GM18499 (cell line): ENCODE measurements around the gene CROCC.
"Not testable (repeated sequence)": the region's sequence is repeated elsewhere in the genome, so short reads cannot be mapped to it uniquely, and the experiment has no call there.

ENCODE experiments used
- ATAC-seq: cut with Tn5 transposase; IDR thresholded peaks from one replicate; pipeline ENCODE4 v1.9.1; 2021; ENCODE audit warnings: moderate number of reproducible peaks; ENCODE audit not compliant: insufficient read depth, unreplicated experiment

CROCC gene, protein sequence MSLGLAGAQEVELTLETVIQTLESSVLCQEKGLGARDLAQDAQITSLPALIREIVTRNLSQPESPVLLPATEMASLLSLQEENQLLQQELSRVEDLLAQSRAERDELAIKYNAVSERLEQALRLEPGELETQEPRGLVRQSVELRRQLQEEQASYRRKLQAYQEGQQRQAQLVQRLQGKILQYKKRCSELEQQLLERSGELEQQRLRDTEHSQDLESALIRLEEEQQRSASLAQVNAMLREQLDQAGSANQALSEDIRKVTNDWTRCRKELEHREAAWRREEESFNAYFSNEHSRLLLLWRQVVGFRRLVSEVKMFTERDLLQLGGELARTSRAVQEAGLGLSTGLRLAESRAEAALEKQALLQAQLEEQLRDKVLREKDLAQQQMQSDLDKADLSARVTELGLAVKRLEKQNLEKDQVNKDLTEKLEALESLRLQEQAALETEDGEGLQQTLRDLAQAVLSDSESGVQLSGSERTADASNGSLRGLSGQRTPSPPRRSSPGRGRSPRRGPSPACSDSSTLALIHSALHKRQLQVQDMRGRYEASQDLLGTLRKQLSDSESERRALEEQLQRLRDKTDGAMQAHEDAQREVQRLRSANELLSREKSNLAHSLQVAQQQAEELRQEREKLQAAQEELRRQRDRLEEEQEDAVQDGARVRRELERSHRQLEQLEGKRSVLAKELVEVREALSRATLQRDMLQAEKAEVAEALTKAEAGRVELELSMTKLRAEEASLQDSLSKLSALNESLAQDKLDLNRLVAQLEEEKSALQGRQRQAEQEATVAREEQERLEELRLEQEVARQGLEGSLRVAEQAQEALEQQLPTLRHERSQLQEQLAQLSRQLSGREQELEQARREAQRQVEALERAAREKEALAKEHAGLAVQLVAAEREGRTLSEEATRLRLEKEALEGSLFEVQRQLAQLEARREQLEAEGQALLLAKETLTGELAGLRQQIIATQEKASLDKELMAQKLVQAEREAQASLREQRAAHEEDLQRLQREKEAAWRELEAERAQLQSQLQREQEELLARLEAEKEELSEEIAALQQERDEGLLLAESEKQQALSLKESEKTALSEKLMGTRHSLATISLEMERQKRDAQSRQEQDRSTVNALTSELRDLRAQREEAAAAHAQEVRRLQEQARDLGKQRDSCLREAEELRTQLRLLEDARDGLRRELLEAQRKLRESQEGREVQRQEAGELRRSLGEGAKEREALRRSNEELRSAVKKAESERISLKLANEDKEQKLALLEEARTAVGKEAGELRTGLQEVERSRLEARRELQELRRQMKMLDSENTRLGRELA (N-terminal part only)

DNA sequence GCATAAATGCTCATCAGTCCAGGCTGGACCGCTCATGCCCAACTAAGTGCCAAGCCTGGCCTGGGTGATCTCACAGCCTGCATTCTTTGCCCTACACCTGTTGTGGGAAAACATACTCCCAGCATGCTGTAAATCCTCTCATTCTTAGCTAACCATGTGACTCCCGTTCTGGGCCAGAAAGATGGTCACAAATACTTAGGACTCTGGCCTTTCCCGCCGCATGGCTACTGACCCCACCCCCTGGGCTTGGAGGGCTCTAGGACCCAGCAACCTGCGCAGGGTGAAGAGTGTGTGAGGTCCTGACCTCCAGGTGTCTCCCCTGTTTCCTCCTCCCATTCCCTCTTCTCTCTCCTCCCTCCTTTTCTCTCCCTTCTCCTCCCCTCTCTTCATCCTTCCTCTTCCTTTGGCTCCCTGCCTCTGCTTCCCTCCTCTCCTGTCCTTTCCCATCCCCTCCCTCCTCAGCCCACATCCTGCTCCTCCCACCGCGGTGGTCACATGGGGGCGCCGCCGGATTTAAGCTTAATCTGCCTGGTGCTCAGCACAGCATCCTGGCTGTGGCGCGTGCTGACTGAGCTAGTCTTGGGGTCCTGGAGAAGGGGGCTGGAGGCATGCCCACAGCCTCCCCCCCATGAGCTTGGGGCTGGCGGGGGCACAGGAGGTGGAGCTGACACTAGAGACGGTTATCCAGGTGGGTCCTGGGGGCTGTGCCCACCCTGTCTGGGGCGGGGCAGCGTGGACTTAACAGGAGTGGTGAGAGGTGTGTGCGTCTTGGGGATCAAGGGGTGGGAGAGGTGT is at the start of gene CROCC:
Gene CROCC (plus strand): TSS at position 541 of the 795 bp plus-strand sequence. CDS start 88 bp downstream, at position 629.
- ATAC-seq = no peak

DNA sequence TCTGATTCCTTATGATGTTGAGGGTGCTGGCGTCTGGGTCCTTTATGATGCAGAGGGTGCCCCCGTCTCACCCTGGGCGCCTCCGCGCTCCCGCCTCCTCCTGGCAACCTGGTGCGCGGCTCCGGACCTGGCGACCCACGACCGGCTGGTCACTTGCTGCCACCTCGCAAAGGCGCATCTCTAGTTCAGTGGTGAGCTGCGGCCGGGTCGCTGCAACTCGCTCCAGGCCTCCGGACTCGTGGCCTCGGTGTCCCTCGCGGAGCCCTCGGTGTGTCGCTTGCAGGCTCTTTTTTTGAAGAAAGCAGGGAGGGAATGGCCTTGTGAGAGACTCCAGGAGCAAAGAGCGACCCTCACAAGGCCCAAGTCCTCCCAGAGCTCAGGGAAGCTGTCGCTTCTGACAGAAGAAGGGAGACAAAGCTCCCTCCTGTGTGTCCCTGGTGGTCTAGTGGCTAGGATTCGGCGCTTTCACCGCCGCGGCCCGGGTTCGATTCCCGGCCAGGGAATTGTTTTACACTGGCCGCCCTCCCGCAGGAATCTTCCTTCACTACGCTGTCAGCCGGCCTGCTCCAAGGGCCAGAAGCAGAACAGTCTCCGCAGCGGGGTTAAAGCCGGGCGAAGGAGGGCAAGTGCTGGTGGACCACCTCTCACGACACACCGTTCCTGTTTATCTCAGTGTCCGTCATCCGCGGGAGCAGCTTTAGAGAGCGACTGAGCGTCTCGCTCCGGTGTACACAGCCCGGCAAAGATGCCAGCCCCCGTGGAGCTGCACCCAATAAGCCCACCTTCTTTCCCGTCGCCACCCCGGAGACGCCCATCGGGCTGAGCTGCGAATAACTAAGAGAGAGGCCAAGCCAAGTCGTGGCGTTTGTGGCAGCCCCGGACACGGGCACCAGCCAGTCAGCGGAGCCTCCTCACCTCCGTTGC is 49.3 kb upstream of the CROCC start:
- not testable (repeated sequence) for ATAC-seq

DNA sequence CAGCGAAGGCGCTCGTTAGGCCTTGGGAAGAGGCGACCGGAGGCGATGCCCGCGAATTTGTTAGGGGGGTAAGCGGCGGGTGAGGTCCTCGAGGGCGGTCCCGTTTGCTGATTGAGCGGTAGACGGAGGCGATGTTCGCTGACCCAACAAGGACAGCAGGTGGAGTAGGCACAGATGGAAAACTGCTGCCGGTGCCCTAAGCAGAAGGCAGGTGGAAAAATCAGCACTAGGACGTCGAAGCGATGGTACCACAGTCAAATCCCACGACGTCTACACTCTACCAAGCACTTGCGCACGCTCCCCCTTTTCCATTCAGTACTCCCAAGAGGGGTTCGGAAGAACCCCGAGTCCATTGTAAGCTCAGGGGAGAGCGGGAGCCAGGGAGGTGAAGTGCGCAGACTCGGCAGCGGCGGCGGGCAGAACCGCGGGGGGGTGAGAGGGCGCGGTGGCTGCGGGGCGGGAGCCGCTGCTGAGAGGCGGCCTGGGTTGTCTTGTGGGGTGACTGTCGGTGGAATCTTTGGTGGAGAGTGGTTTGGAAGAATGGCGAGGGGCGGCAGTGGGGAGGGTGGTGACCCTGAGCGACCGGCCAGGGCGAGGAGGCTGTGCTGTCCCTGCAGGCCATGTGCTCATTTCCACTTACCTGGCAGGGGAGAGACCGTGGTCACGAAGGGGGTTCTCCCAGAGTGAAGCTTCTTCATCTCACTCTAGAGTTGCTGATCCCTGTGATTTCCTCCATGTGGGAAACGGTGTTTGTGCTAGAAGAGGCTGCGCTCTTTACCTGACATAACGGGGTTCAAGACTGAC is 48.5 kb upstream of the CROCC start:
- ATAC-seq = not testable (repeated sequence)

DNA sequence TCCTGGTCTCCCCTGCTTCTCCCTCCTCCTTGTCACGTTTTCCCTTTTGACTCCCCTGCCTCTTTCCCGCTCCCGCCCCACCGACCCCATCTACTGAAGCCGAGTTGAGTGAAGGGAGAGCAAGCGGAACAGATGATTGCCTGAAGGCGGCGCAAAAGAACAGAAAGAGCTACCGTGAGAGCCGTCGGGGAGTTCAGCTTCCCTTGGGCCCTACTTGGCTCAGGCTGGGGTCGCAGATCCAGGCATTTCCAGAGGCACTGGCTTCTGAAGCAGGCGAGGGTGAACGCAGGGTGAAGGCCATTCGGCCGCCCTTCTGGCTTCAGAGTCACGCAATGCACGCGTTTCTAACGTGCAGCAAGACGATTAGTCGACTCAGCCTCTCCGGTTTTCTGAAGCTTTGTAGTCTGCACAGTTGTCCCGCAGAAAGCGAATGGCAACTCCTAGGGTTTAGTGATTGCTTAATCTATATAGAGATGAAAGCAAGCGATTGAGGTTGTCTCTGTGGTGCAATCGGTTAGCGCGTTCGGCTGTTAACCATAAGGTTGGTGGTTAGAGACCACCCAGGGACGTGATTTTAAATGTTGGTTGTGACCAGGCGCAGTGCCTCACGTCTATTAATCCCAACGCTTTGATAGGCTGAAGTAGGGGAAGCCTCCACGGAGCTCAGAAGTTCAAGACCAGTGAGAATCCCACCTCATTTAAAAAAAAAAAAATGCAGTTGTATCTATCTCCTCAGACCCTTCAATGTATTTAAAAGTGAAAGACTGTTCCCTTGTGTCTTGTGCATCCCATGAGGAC is 46.6 kb upstream of the CROCC start:
- ATAC-seq = not testable (repeated sequence)

DNA sequence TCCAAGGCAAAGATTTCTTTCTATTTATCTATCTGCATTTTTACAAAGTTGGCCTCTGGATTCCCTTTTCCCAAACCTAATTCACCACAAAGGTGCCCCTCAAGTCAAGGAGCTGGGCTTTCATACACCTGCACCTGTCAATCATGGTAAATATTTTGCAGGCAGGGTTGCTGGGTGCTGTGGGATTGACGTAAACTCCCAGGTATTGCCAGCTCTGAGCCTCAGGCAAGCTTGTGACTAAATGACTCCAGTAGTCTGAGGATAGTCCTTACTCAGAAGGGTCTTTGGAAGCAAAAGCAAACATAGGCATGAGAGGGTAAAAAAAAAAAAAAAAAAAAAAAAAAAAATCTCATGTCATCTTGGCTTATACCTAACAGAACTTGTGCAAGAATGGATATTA is 40.0 kb upstream of the CROCC start:
- ATAC-seq = not testable (repeated sequence)

DNA sequence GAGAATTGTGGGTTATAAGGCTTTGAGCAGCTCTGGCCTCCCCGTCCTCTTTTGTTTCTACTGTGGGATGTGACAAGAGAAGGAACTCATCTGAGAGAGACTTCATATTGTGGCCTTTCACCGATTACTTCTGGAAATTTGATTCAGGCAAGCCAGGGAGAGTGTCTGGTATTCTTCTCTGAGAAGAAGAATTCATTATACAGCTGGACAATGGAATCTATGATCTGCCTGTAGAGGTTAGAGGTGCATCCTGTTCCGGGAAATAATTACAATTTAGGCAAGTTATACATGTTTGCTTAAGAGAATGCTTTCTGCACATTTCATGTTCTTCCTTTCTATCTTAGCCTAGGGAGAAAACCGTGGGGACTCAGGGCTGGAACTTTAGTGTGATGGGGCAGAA is 38.7 kb upstream of the CROCC start:
- no peak for ATAC-seq

DNA sequence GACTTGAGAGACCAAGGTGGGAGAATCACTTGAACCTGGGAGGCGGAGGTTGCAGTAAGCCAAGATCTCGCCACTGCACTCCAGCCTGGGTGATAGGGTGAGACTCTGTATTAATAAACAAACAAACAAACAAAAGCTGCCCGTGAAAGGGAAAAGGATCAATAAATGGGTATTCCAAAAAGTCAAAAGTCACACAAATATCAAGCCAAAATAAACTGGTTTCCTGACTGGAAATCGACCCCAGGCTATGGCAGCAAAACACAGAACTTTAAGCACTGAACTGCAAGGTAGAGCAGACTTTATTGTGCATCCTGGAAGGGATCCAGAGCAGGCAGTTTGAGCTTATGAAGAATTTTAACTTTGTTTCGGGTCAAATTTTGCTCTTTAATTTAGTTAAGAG is 37.2 kb upstream of the CROCC start:
- not testable (repeated sequence) for ATAC-seq

DNA sequence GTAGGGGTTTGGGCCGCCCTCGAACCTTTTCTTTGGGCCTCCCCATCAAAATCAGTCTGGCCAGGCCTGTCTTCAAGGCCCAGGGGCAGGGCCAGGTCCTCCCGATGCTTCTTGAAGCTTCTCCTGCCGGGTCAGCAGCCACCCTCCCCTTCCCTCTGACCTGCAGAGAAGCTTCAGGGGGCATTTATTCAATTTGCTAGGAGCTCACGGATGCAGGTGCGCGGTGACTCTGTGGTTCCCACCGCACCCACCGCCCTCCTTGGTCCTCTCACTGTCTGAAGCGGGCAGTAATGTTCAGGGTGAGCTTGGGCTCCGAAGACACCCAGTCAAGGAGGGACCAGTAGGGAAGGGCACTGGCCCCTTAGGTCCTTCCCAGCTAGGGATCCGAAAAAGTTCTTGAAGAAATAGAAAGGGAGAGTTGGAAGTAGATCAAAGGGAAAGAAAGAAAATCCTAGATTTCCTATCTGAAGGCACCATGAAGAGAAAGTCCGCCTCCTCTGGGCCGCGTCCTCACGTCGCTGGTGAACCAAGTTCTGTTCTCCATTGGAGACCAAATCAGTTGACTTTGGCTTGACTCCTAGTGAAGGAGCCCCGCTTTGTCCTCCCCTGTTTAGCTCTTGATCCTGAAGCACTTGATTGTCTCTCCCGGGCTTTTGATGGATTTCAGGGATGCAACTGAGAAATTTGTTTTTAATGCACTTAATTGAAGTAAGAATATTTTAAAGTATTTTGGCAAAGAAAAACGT is 34.7 kb upstream of the CROCC start:
- ATAC-seq = no peak

DNA sequence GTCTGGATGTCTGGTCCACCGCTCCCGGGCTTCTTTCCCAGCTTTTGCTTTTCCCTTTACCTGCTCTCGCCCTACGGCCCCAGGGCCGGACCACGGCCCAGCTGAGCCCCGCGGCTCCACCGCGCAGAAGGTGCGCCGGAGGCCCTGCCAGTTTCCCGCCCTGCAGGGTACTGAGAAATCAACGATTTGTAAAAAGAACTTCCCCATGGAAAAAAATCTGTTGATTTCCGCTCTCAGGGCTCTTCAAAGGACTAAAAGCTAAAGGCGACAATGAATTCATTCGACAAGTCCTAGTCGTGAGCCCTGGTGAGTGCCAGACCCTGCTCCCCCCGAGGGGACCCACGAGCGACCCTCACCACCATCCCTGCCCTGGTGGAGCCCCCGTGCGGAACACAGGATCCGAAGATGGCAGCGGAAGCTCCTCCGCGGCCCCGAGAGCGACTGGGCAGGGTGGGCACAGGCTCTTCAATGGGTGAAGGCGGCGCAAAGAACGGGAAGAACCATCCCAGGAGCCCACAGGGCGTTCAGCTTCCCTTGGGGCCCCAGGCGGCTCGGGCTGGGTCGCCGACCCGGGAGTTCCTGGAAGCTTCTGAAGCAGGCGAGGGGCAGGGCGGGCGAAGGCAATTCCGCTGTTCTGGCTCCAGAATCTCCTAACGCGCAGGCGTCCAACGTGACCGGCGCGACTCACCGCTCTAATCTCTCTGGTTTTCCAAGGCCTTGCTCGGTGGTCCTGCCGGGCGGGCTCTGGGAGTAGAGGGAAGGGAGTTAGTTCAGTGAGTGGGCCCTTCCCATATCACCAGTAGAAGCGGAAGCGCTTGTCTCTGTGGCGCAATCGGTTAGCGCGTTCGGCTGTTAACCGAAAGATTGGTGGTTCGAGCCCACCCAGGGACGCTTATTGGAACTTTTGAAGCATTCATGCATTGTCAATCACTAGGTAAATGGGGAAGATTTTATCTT is 32.6 kb upstream of the CROCC start:
- ATAC-seq = no peak

DNA sequence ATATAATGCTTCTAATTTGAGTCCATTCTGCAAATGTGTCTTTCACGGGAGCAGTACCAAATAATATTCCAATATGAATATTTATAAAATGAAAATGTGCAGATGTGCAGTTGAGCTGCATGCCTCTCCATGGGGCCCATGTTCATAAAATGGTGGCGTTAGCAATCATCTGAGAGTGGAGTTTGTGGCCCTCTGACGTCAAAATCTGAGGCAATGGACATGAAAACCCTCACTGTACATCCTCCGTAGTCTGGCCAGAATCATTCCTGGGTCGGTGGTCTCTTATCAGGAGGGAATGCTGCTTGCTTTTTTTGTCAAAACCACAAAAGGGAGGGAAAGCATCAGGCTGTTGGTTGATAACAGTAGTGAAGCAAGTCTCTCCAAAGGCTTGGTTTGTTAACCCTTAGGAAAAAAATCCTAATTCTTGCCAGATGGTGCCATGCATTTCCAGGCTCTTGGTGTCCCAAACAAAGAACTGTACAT is 31.2 kb upstream of the CROCC start:
- ATAC-seq = not testable (repeated sequence)

DNA sequence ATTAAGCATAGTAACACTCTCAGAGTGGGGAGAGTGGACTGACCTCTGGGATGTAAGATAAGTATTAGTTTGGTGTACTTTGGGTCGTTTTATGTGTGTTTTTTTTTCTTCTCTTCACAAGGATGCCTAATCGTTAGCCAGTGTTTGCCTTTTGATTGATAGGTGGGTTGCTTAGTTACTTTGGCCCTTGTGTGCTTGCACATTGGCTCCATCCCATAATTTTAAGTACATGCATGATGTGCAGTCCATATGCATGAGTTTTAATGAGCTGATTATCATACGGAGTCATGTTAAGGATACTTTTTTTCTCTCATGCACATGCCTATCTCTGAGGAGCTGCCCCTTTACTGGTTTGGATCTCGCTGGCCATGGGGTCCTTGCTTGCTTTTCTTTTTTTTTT is 30.7 kb upstream of the CROCC start:
- ATAC-seq = not testable (repeated sequence)

DNA sequence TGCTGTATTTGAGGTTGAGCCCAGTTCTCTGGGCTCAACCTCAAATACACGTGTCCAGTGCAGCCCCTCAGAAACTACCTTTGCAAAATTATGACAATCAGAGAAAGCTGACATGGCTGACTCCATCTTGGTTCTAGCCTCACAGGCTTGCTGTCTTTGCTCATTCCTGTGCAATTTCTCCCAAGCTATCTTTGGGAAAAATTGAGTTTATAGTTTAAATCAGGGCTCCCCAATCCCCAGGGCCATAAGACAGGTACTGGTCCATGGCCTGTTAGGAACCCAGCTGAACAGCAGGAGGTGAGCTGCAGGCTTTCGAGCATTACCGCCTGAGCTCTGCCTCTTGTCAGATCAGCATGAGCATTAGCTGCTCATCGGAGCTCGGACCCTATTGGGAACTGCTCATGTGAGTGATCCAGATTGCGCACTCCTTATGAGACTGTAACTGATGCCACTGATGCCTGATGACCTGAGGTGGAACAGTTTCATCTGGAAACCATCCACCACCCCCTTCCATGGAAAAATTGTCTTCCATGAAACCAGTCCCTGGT is 28.7 kb upstream of the CROCC start:
- not testable (repeated sequence) for ATAC-seq

DNA sequence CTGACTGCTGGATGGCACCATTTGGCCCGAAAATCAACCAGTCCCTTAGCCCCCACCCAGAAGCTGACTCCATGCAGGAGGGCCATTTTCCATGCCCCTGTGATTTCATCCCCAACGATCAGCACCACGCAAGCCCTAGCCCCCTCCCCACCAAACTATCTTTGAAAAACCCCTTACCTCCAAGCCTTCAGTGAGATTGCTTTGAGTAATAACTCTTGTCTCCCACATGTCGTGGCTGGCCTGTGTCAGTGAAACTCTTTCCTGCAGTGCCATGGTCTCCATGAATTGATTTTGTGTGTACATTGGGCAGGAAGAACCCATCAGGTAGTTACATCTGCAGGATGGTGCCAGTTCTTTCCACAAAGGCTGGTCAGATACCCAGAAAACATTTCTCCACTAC is 27.9 kb upstream of the CROCC start:
- not testable (repeated sequence) for ATAC-seq

DNA sequence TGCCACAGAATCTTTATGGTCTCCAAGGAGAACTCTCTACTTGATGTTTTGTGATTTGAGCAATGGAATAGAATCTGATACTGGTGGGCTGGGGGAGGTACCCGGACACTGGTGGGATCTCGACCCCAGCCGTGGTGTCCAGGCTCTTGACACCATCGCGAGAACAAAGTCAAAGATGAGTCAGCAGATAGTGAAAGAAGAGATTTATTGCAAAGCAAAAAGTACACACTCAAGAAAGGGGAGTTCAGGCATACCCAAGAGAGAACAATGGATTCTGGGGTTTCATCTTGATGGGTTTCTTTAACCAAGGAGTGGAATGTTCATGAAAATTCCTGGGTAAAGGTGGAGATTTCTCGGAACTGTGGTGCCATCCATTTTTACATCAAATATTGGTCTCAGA is 27.4 kb upstream of the CROCC start:
- not testable (repeated sequence) for ATAC-seq

DNA sequence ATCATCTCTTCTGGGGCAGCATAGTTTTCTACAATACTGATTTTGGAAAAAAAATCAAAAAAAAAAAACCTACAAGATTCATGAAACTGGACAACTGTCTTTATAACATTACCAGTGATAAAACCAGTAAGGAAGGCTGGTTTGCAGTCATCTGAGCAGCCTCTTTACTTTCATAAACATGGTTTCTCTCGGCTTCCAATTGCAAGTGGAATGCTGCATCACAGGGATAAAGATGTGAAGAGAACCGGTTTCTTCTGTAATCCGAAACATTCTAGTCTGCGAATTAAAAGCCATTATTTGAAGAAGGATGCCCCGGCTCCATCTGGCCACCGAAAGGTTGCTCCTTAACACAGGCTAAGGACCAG is 26.5 kb upstream of the CROCC start:
- ATAC-seq = not testable (repeated sequence)
